H1 (cell line): ENCODE measurements around the gene ACTN2. TPM values are rescaled to one million over a fixed set of nuclear protein-coding genes. Genes with fewer than 3 reads are reported as not detected.

Source experiments
- CBX5 ChIP-seq: fragments of 300-800, 300-1000 bp; sonication (generic); IDR thresholded peaks from 2 replicates; pipeline ENCODE4 v1.7.1; 2016; ENCODE audit warnings: antibody characterized with exemption, low read length, low read depth
- CBX8 ChIP-seq: fragments of 300-800, 300-1000 bp; sonication (generic); IDR thresholded peaks from 2 replicates; pipeline ENCODE4 v1.7.1; 2016; ENCODE audit warnings: low read depth, low read length, borderline replicate concordance
- EGR1 ChIP-seq: IDR thresholded peaks from 2 replicates; pipeline ENCODE4 v1.6.1; 2011; ENCODE audit warnings: low read depth, low read length, borderline replicate concordance
- FOSL1 ChIP-seq: IDR thresholded peaks from 2 replicates; pipeline ENCODE4 v1.6.1; 2011; ENCODE audit warnings: mild to moderate bottlenecking, low read depth, low read length, moderate library complexity; ENCODE audit not compliant: insufficient read depth
- JUN ChIP-seq: IDR thresholded peaks from 2 replicates; pipeline ENCODE4 v1.6.1; 2011; ENCODE audit warnings: low read depth, mild to moderate bottlenecking, improper control_type of control experiment, low read length
- NRF1 ChIP-seq: IDR thresholded peaks from 2 replicates; pipeline ENCODE4 v1.6.1; 2011; ENCODE audit warnings: mild to moderate bottlenecking, low read depth, low read length, improper control_type of control experiment
- POU5F1 ChIP-seq: IDR thresholded peaks from 2 replicates; pipeline ENCODE4 v1.6.1; 2011; ENCODE audit warnings: low read depth, mild to moderate bottlenecking, low read length, moderate library complexity
- RAD21 ChIP-seq, 2 experiments: IDR thresholded peaks in 1 of 2; conservative IDR thresholded peaks in 1 of 2; 2 replicates each; pipeline ENCODE4 v1.6.1; 2011; ENCODE audit warnings: low read depth in 2 of 2, low read length in 2 of 2, improper control_type of control experiment in 1 of 2, inconsistent platforms in 1 of 2, mild to moderate bottlenecking in 1 of 2, moderate library complexity in 1 of 2
- RBBP5 ChIP-seq: IDR thresholded peaks from 2 replicates; pipeline ENCODE4 v1.7.1; 2012; ENCODE audit warnings: low read depth, mild to moderate bottlenecking, inconsistent platforms, low read length, moderate library complexity, borderline replicate concordance
- TAF1 ChIP-seq: IDR thresholded peaks from 2 replicates; pipeline ENCODE4 v1.6.1; 2011; ENCODE audit warnings: mild to moderate bottlenecking, low read depth, low read length
- polyA plus RNA-seq, 7 experiments: library from polyadenylated mRNA; depleted of rRNA in 3 of 7; stranded (reverse) in 5 of 7; unstranded in 2 of 7; fragments of >200 nt in 5 of 7; fragments of 200-250 nt in 2 of 7; gene quantifications; 1 replicate in 5 of 7; 2 replicates in 1 of 7; 4 replicates in 1 of 7; pipeline versions ENCODE4 v1.2.1 to v1.2.3, GENCODE V29; 2011 to 2013; ENCODE audit warnings: missing spikeins in 2 of 7, mixed read lengths in 2 of 7
- total RNA-seq: library from RNA; stranded (reverse); fragmentation: NEBNext Ultra II Directional; extraction: Animal tissue kit (Norgen Biotek cat#: 25700); gene quantifications from 2 replicates; pipeline ENCODE4 v1.2.1, GENCODE V29; 2021
- TF ChIP-seq, protein P1 (sequence below): IDR thresholded peaks from 2 replicates; pipeline ENCODE4 v1.6.1; 2012; ENCODE audit warnings: low read length, inconsistent platforms

ACTN2 gene
- total and polyA plus RNA-seq, 2 of the 8 experiments (the other 6 are each of a cell fraction or from before 2014, with no cell fraction given): 1.9 to 4.1 TPM

DNA sequence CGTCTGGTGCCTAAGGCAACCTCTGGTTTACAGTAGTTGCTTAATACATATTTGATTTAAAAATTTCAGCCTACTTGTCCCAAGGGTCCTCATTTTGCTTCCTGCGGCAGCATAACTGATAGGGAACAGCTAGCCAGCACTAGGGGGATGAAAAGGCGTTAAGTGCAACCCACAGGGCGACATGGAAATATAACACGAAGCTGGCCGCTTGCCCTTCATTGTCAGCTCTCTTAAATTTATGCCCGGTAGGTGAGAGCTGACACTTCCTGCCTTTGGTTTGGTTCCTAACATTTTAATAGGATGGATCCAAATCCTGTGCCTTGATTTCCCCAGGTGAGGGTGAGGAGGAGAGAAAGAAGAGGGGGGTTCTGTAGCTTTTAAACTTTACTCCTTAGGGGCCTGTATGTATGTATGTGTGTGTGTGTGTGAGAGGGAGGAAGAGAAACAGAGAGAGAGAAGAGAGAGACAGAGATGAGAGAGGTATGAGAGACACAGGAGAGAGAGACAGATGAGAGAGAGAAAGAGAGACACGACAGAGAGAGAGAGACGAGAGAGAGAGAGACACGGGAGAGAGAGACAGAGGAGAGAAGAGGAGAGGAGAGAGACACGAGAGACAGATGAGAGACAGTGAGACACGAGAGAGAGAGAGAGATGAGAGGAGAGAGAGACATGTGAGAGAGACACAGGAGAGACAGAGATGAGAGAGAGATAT, 938 bp upstream of the ACTN2 start (continued):
- TF ChIP-seq, protein P1, sequence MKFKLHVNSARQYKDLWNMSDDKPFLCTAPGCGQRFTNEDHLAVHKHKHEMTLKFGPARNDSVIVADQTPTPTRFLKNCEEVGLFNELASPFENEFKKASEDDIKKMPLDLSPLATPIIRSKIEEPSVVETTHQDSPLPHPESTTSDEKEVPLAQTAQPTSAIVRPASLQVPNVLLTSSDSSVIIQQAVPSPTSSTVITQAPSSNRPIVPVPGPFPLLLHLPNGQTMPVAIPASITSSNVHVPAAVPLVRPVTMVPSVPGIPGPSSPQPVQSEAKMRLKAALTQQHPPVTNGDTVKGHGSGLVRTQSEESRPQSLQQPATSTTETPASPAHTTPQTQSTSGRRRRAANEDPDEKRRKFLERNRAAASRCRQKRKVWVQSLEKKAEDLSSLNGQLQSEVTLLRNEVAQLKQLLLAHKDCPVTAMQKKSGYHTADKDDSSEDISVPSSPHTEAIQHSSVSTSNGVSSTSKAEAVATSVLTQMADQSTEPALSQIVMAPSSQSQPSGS: no peak
- no peak for TF ChIP-seq CBX5
- no peak for TF ChIP-seq JUN
- TF ChIP-seq RAD21 (IDR thresholded peaks at IDR 0.05 in 1 of 2, conservative IDR thresholded peaks at IDR 0.05 in 1 of 2; ENCODE audit: low read depth in 2 of 2, low read length in 2 of 2): no peak
- TF ChIP-seq TAF1: no peak
- TF ChIP-seq CBX8: no peak
- TF ChIP-seq EGR1: no peak
- TF ChIP-seq FOSL1: no peak
- no peak for TF ChIP-seq RBBP5
- no peak for TF ChIP-seq POU5F1
- TF ChIP-seq NRF1: no peak
- TF ChIP-seq, all 59 proteins: peak for 0
